Right renal cortex interstitium (tissue), 3 donors: Measurements from ENCODE around the gene PROSER3. TPM values are rescaled to one million over a fixed set of nuclear protein-coding genes. Genes with fewer than 3 reads are reported as not detected.

Experiments used
- DNase-seq, 3 donors: peaks; one replicate each; pipeline ENCODE4 v3.0.0-alpha.2; 2013; ENCODE audit warnings: low read depth in 3 of 3, low spot score in 2 of 3
- polyA plus RNA-seq, 3 donors: library from polyadenylated mRNA; unstranded; fragments of 120-200 nt; gene quantifications; one replicate each; pipeline ENCODE4 v1.2.1, GENCODE V29; 2013; ENCODE audit not compliant: insufficient read length in 3 of 3

The PROSER3 gene
- polyA plus RNA-seq, 3 donors = 12.9 to 14.7 (median 14.5) TPM

- no peak for DNase-seq
Observed at GRCh38 chr19:35812220-35813042, 54.5 kb downstream of the PROSER3 start, which contains the start of gene PRODH2. PRODH2 (minus strand) TSS chr19:35812845; CDS start chr19:35812805, 40 bp downstream.

GRCh38 chr19:35813043-35813890, 55.3 kb downstream of the PROSER3 start:
- DNase-seq = no peak

- DNase-seq = no peak
Observed at GRCh38 chr19:35816262-35816661, 58.3 kb downstream of the PROSER3 start.

GRCh38 chr19:35816846-35817245, 58.9 kb downstream of the PROSER3 start:
- no peak for DNase-seq

- no peak for DNase-seq
Observed at GRCh38 chr19:35818445-35818844, 60.5 kb downstream of the PROSER3 start.

Other genes starting within 250 kb of the PROSER3 start
- 10 to 100 TPM; 68.1 to 72.6 (median 69.0) TPM for gene DMKN, start 244.5 kb upstream of the PROSER3 start, polyA plus RNA-seq
- not detected for gene SBSN, start 229.9 kb upstream of the PROSER3 start, polyA plus RNA-seq
- gene GAPDHS, start 224.7 kb upstream of the PROSER3 start, polyA plus RNA-seq = not detected
- 10 to 100 TPM; 84.1 to 99.1 (median 92.9) TPM for gene TMEM147, start 212.6 kb upstream of the PROSER3 start, polyA plus RNA-seq
- gene ATP4A, start 194.5 kb upstream of the PROSER3 start, polyA plus RNA-seq = under 1 TPM in 1 of 3 donors, not detected in 2; 0.06 TPM
- gene PMIS2, start 172.0 kb upstream of the PROSER3 start, polyA plus RNA-seq = not detected
- 10 to 100 TPM; 19.9 to 21.4 (median 21.4) TPM for gene HAUS5, start 145.4 kb upstream of the PROSER3 start, polyA plus RNA-seq
- 10 to 100 TPM; 54.6 to 65.5 (median 55.0) TPM for gene RBM42, start 129.1 kb upstream of the PROSER3 start, polyA plus RNA-seq
- gene ETV2, start 116.4 kb upstream of the PROSER3 start, polyA plus RNA-seq = 1 to 10 TPM in 1 of 3 donors, under 1 TPM in 2; 0.74 to 1.3 (median 0.75) TPM
- gene COX6B1, start 109.9 kb upstream of the PROSER3 start, polyA plus RNA-seq = 100 to 1,000 TPM; 394 to 408 (median 402) TPM
- 10 to 100 TPM in 2 of 3 donors, under 1 TPM in 1; 0.12 to 18.6 (median 13.4) TPM for gene UPK1A, start 91.7 kb upstream of the PROSER3 start, polyA plus RNA-seq
- under 1 TPM in 2 of 3 donors, not detected in 1; 0.25 to 0.37 TPM for gene ZBTB32, start 53.6 kb upstream of the PROSER3 start, polyA plus RNA-seq
- 10 to 100 TPM; 24.8 to 26.6 (median 25.4) TPM for gene KMT2B, start 40.2 kb upstream of the PROSER3 start, polyA plus RNA-seq
- 1 to 10 TPM; 1.8 to 2.7 (median 2.7) TPM for gene IGFLR1, start 15.7 kb upstream of the PROSER3 start, polyA plus RNA-seq
- 10 to 100 TPM; 15.2 to 20.9 (median 17.2) TPM for gene U2AF1L4, start 12.8 kb upstream of the PROSER3 start, polyA plus RNA-seq
- gene PSENEN, start 12.5 kb upstream of the PROSER3 start, polyA plus RNA-seq = 10 to 100 TPM; 55.6 to 62.0 (median 59.6) TPM
- gene LIN37, start 9.6 kb upstream of the PROSER3 start, polyA plus RNA-seq = 10 to 100 TPM; 11.3 to 11.7 (median 11.6) TPM
- 10 to 100 TPM; 17.5 to 21.5 (median 18.7) TPM for gene HSPB6, start 1.1 kb upstream of the PROSER3 start, polyA plus RNA-seq
- gene ARHGAP33, start 17.4 kb downstream of the PROSER3 start, polyA plus RNA-seq = 10 to 100 TPM; 11.0 to 16.1 (median 12.5) TPM
- gene PRODH2, start 54.7 kb downstream of the PROSER3 start, polyA plus RNA-seq = 10 to 100 TPM; 21.0 to 30.4 (median 24.1) TPM
- gene NPHS1, start 94.3 kb downstream of the PROSER3 start, polyA plus RNA-seq = 100 to 1,000 TPM; 111 to 126 (median 124) TPM
- 10 to 100 TPM in 1 of 3 donors, 1 to 10 TPM in 2; 8.8 to 10.4 (median 9.3) TPM for gene KIRREL2, start 98.7 kb downstream of the PROSER3 start, polyA plus RNA-seq
- gene APLP1, start 110.4 kb downstream of the PROSER3 start, polyA plus RNA-seq = 10 to 100 TPM; 17.7 to 25.0 (median 23.4) TPM
- gene NFKBID, start 142.4 kb downstream of the PROSER3 start, polyA plus RNA-seq = 1 to 10 TPM; 2.0 to 2.6 (median 2.2) TPM
- 1 to 10 TPM; 2.7 to 3.2 (median 2.8) TPM for gene HCST, start 144.4 kb downstream of the PROSER3 start, polyA plus RNA-seq
- gene TYROBP, start 150.1 kb downstream of the PROSER3 start, polyA plus RNA-seq = 10 to 100 TPM in 2 of 3 donors, 1 to 10 TPM in 1; 6.3 to 10.5 (median 10.3) TPM
- 1 to 10 TPM; 7.1 to 8.3 (median 7.4) TPM for gene LRFN3, start 178.2 kb downstream of the PROSER3 start, polyA plus RNA-seq
- 10 to 100 TPM; 11.2 to 12.0 (median 11.7) TPM for gene SDHAF1, start 237.0 kb downstream of the PROSER3 start, polyA plus RNA-seq